ENCODE measurements around the gene IGFN1. TPM values are rescaled to one million over a fixed set of nuclear protein-coding genes. Genes with fewer than 3 reads are reported as not detected.

IGFN1 gene
- total RNA-seq, 3 donors from 2014 or later (not counting 1 experiment from before 2014, with no cell fraction given), result not detected

DNA sequence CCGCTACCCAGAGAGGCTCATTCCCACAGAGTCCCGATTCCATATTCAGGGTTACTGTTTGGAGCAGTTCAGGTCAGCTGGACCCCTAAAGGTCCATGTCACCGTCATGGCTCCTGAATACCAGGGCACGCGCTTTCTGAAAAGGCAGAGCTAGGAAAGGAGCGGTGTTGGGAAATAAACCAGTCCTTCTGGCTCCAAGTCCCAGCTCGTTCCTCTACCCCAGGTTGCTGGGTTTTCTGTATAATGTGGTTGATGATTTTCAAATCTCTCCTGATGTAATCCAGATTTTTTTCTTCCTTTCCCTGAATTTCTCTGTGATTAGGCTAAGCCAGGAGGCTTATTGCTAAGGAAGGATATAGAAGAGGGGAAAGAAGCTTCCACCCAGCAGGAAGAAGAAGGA is 78.7 kb downstream of the IGFN1 start:
- Mint-ChIP-seq H3K9me3 (no peaks in the 10 kb centered on the region), H3K27ac (no peak overlapping the region), H3K4me3 (no peak overlapping the region), H3K27me3 (ENCODE audit: low read depth in 2 of 2) (peaks cover 19 to 46% of the 10 kb centered on the region in 2 donors), H3K4me1 (no peaks in the 10 kb centered on the region), H3K36me3 (no peaks in the 10 kb centered on the region)
- Histone ChIP-seq H3K4me1 (ENCODE audit: control insufficient read depth, insufficient read depth, low read length) (no peaks in the 10 kb centered on the region), H3K36me3 (ENCODE audit: control insufficient read depth, insufficient read depth, low read length) (no peaks in the 10 kb centered on the region), H3K9me3 (ENCODE audit: control insufficient read depth, insufficient read depth, low read length) (no peaks in the 10 kb centered on the region), H3K27me3 (ENCODE audit: control insufficient read depth, insufficient read depth, low read length) (no peaks in the 10 kb centered on the region), H3K4me3 (ENCODE audit: low read length) (no peak overlapping the region), H3K27ac (ENCODE audit: low read length) (no peak overlapping the region)
- TF ChIP-seq, protein P1, sequence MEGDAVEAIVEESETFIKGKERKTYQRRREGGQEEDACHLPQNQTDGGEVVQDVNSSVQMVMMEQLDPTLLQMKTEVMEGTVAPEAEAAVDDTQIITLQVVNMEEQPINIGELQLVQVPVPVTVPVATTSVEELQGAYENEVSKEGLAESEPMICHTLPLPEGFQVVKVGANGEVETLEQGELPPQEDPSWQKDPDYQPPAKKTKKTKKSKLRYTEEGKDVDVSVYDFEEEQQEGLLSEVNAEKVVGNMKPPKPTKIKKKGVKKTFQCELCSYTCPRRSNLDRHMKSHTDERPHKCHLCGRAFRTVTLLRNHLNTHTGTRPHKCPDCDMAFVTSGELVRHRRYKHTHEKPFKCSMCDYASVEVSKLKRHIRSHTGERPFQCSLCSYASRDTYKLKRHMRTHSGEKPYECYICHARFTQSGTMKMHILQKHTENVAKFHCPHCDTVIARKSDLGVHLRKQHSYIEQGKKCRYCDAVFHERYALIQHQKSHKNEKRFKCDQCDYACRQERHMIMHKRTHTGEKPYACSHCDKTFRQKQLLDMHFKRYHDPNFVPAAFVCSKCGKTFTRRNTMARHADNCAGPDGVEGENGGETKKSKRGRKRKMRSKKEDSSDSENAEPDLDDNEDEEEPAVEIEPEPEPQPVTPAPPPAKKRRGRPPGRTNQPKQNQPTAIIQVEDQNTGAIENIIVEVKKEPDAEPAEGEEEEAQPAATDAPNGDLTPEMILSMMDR (IDR thresholded peaks at IDR 0.05), result no peak
- intact Hi-C loops (cut with micrococcal nuclease), result no loop called here
- ATAC-seq (no peak), DNase-seq (no peak)
- 93% methylated on average over 7 of the region's 7 CpGs for WGBS (ENCODE audit: insufficient coverage)

DNA sequence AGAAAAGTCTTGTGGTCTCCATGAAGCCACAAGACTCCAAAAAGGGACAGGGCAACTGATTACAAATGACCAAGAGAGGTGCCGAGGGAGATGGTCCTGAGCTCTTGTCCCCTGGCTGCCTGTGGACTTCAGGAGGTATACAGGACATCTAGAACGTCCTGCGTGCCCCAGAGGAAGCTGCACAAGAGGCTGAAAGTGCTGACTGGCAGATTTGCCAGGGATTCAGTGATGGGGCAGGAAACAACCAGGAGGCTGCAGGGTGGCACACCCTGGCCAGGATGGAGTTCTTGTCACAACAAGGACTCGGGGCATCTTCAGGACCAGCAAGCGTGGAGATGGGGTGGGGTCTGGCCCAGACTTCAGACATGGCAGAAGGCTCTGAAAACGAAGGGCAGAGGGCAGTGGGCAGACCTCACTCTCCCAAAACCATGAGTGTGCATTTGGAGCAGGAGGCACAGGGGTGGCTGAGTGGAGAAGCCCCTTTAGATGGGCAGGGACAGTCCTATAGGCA is 79.3 kb downstream of the IGFN1 start:
- Mint-ChIP-seq H3K4me1 (no peaks in the 10 kb centered on the region), H3K27ac (no peak overlapping the region), H3K9me3 (no peaks in the 10 kb centered on the region), H3K27me3 (ENCODE audit: low read depth in 2 of 2) (peaks cover 19 to 39% of the 10 kb centered on the region in 2 donors), H3K36me3 (no peaks in the 10 kb centered on the region), H3K4me3 (no peak overlapping the region)
- Histone ChIP-seq H3K27me3 (ENCODE audit: control insufficient read depth, insufficient read depth, low read length) (no peaks in the 10 kb centered on the region), H3K27ac (ENCODE audit: low read length) (no peak overlapping the region), H3K36me3 (ENCODE audit: control insufficient read depth, insufficient read depth, low read length) (no peaks in the 10 kb centered on the region), H3K4me1 (ENCODE audit: control insufficient read depth, insufficient read depth, low read length) (no peaks in the 10 kb centered on the region), H3K9me3 (ENCODE audit: control insufficient read depth, insufficient read depth, low read length) (no peaks in the 10 kb centered on the region), H3K4me3 (ENCODE audit: low read length) (no peak overlapping the region)
- 70% methylated on average over 6 of the region's 6 CpGs for WGBS (ENCODE audit: insufficient coverage)
- DNase-seq (no peak), ATAC-seq (no peak)
- intact Hi-C loops (cut with micrococcal nuclease), result no loop called here
- TF ChIP-seq, protein P1 (IDR thresholded peaks at IDR 0.05), result no peak

DNA sequence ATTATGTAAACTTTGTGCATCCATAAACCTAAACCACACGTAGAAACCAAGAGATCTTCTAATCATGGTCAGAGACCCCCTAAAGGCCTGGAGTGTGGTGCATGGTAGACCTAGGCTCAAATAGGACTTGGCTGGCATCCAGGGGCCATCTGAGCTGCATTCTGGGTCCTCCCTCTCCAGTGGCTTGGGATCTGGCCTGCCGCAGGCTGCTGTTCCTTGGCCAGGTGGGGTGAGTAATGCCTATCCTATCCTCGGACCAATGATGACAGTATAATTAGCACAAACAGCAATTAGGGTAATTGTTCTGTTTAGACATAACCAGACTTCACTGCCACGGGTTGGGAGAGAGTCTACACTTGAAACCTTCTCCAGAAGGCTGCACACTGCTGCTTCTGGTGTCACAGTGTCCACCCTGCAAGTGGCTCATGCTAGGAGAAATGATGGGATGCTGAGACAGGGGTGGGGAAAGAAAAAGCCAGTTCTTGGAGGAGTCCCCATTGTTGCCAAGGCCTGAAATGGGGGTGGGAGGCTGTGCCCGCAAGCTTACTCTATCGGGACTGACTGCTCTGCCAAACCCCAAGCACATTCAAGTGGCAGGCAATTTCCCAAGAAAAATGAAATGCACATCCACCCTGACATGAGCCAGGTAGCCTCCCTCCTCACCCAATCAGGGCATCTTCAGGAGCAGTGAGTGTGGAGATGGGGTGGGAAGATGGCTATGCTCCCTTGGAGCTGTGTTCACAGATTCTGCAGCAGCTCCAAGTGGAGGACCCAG is 80.2 kb downstream of the IGFN1 start:
- Histone ChIP-seq H3K4me1 (ENCODE audit: control insufficient read depth, insufficient read depth, low read length) (no peaks in the 10 kb centered on the region), H3K36me3 (ENCODE audit: control insufficient read depth, insufficient read depth, low read length) (no peaks in the 10 kb centered on the region), H3K4me3 (ENCODE audit: low read length) (no peak overlapping the region), H3K27ac (ENCODE audit: low read length) (no peak overlapping the region), H3K27me3 (ENCODE audit: control insufficient read depth, insufficient read depth, low read length) (no peaks in the 10 kb centered on the region), H3K9me3 (ENCODE audit: control insufficient read depth, insufficient read depth, low read length) (no peaks in the 10 kb centered on the region)
- no peak for DNase-seq
- ATAC-seq, result no peak
- intact Hi-C loops (cut with micrococcal nuclease), result no loop called here
- Mint-ChIP-seq H3K4me3 (no peak overlapping the region), H3K27ac (no peak overlapping the region), H3K9me3 (no peaks in the 10 kb centered on the region), H3K27me3 (ENCODE audit: low read depth in 2 of 2) (peaks cover 19 to 39% of the 10 kb centered on the region in 2 donors), H3K36me3 (no peaks in the 10 kb centered on the region), H3K4me1 (no peaks in the 10 kb centered on the region)
- 80% methylated on average over 5 of the region's 6 CpGs for WGBS (ENCODE audit: insufficient coverage)
- TF ChIP-seq, protein P1 (IDR thresholded peaks at IDR 0.05), result no peak
